ENCODE data around the gene CTSD.

Gene CTSD

GRCh38 chr11:1727096-1727690, 36.5 kb downstream of the CTSD start:
- no peak for DNase-seq

- no peak for DNase-seq
Measured at GRCh38 chr11:1719781-1720180, 43.9 kb downstream of the CTSD start.

- DNase-seq, result no peak
Measured at GRCh38 chr11:1718326-1718725, 45.4 kb downstream of the CTSD start.

- DNase-seq, result no peak
Measured at GRCh38 chr11:1717745-1718144, 46.0 kb downstream of the CTSD start.

GRCh38 chr11:1714908-1715885, 48.5 kb downstream of the CTSD start:
- no peak for DNase-seq

GRCh38 chr11:1708716-1709115, 55.0 kb downstream of the CTSD start:
- DNase-seq, result no peak

GRCh38 chr11:1707751-1708150, 56.0 kb downstream of the CTSD start:
- DNase-seq, result no peak

- DNase-seq, result no peak
Measured at GRCh38 chr11:1706634-1707400, 56.9 kb downstream of the CTSD start.

GRCh38 chr11:1705126-1706052, 58.3 kb downstream of the CTSD start:
- no peak for DNase-seq

- DNase-seq, result no peak
Measured at GRCh38 chr11:1703146-1703545, 60.6 kb downstream of the CTSD start.

Measured in fibroblast of upper back skin (primary cell).